ENCODE measurements around the gene TBXAS1.
"Not testable (repeated sequence)": the region's sequence is repeated elsewhere in the genome, so short reads cannot be mapped to it uniquely, and the experiment has no call there.

TBXAS1 gene

GRCh38 chr7:139843211-139843537, 14.1 kb downstream of the TBXAS1 start:
- not testable (repeated sequence) for H3K27ac ChIP-seq (ENCODE audit: low read depth, low read length, severe bottlenecking); H3K4me3 ChIP-seq (ENCODE audit: extremely low read depth, insufficient read depth, low read length, poor library complexity, severe bottlenecking); H3K9me3 ChIP-seq (ENCODE audit: control insufficient read depth, low read length); H3K4me1 ChIP-seq (ENCODE audit: control insufficient read depth, insufficient read depth, low read length, poor library complexity, severe bottlenecking); H3K36me3 ChIP-seq (ENCODE audit: control insufficient read depth, insufficient read depth, low read length)
- 92% methylated on average over 2 of the region's 4 CpGs; no CpG with 5 or more reads in 1 of the 2 experiments for WGBS, 2 experiments (ENCODE audit: insufficient coverage in 2 of 2)

- 80 to 94% methylated on average over 4 of the region's 4 CpGs for WGBS, 2 experiments (ENCODE audit: insufficient coverage in 2 of 2)
- Histone ChIP-seq H3K4me1 (ENCODE audit: control insufficient read depth, insufficient read depth, low read length, poor library complexity, severe bottlenecking) (no peaks in the 10 kb centered on the region), H3K27ac (ENCODE audit: low read depth, low read length, severe bottlenecking) (no peak overlapping the region), H3K9me3 (ENCODE audit: control insufficient read depth, low read length) (peaks cover 5% of the 10 kb centered on the region), H3K4me3 (ENCODE audit: extremely low read depth, insufficient read depth, low read length, poor library complexity, severe bottlenecking) (no peak overlapping the region), H3K36me3 (ENCODE audit: control insufficient read depth, insufficient read depth, low read length) (no peaks in the 10 kb centered on the region)
Measured at GRCh38 chr7:139844779-139845442, 15.8 kb downstream of the TBXAS1 start.

- WGBS, 2 experiments (ENCODE audit: insufficient coverage in 2 of 2) = 100% methylated on average over 1 to 2 of the region's 4 CpGs
- H3K27ac ChIP-seq (ENCODE audit: low read depth, low read length, severe bottlenecking) = no peak overlapping the region
- no peak overlapping the region for H3K4me3 ChIP-seq (ENCODE audit: extremely low read depth, insufficient read depth, low read length, poor library complexity, severe bottlenecking)
- H3K4me1 ChIP-seq (ENCODE audit: control insufficient read depth, insufficient read depth, low read length, poor library complexity, severe bottlenecking) = no peaks in the 10 kb centered on the region
- H3K36me3 ChIP-seq (ENCODE audit: control insufficient read depth, insufficient read depth, low read length) = no peaks in the 10 kb centered on the region
- peaks cover 5% of the 10 kb centered on the region for H3K9me3 ChIP-seq (ENCODE audit: control insufficient read depth, low read length)
Measured at GRCh38 chr7:139845443-139845805, 16.4 kb downstream of the TBXAS1 start.

GRCh38 chr7:139846297-139846696, 17.2 kb downstream of the TBXAS1 start:
- Histone ChIP-seq H3K4me1 (ENCODE audit: control insufficient read depth, insufficient read depth, low read length, poor library complexity, severe bottlenecking) (no peaks in the 10 kb centered on the region), H3K9me3 (ENCODE audit: control insufficient read depth, low read length) (peaks cover 5% of the 10 kb centered on the region), H3K36me3 (ENCODE audit: control insufficient read depth, insufficient read depth, low read length) (no peaks in the 10 kb centered on the region), H3K4me3 (ENCODE audit: extremely low read depth, insufficient read depth, low read length, poor library complexity, severe bottlenecking) (no peak overlapping the region), H3K27ac (ENCODE audit: low read depth, low read length, severe bottlenecking) (no peak overlapping the region)
- 100% methylated on average over 1 of the region's 4 CpGs for WGBS, 2 experiments (ENCODE audit: insufficient coverage in 2 of 2)

- H3K9me3 ChIP-seq (ENCODE audit: control insufficient read depth, low read length) = peaks cover 5% of the 10 kb centered on the region
- no peak overlapping the region for H3K4me3 ChIP-seq (ENCODE audit: extremely low read depth, insufficient read depth, low read length, poor library complexity, severe bottlenecking)
- WGBS, 2 experiments (ENCODE audit: insufficient coverage in 2 of 2) = 80 to 82% methylated on average over 1 to 2 of the region's 2 CpGs
- H3K4me1 ChIP-seq (ENCODE audit: control insufficient read depth, insufficient read depth, low read length, poor library complexity, severe bottlenecking) = no peaks in the 10 kb centered on the region
- no peak overlapping the region for H3K27ac ChIP-seq (ENCODE audit: low read depth, low read length, severe bottlenecking)
- no peaks in the 10 kb centered on the region for H3K36me3 ChIP-seq (ENCODE audit: control insufficient read depth, insufficient read depth, low read length)
Measured at GRCh38 chr7:139848274-139848673, 19.2 kb downstream of the TBXAS1 start.

GRCh38 chr7:139850906-139851305, 21.8 kb downstream of the TBXAS1 start:
- WGBS, 2 experiments (ENCODE audit: insufficient coverage in 2 of 2) = 81 to 90% methylated on average over 2 of the region's 3 CpGs
- Histone ChIP-seq H3K36me3 (ENCODE audit: control insufficient read depth, insufficient read depth, low read length) (no peaks in the 10 kb centered on the region), H3K4me3 (ENCODE audit: extremely low read depth, insufficient read depth, low read length, poor library complexity, severe bottlenecking) (no peak overlapping the region), H3K27ac (ENCODE audit: low read depth, low read length, severe bottlenecking) (no peak overlapping the region), H3K9me3 (ENCODE audit: control insufficient read depth, low read length) (peaks cover 5% of the 10 kb centered on the region), H3K4me1 (ENCODE audit: control insufficient read depth, insufficient read depth, low read length, poor library complexity, severe bottlenecking) (no peaks in the 10 kb centered on the region)

GRCh38 chr7:139851770-139852481, 22.9 kb downstream of the TBXAS1 start:
- no peak overlapping the region for H3K4me3 ChIP-seq (ENCODE audit: extremely low read depth, insufficient read depth, low read length, poor library complexity, severe bottlenecking)
- H3K27ac ChIP-seq (ENCODE audit: low read depth, low read length, severe bottlenecking) = no peak overlapping the region
- no peaks in the 10 kb centered on the region for H3K36me3 ChIP-seq (ENCODE audit: control insufficient read depth, insufficient read depth, low read length)
- peaks cover 5% of the 10 kb centered on the region for H3K9me3 ChIP-seq (ENCODE audit: control insufficient read depth, low read length)
- WGBS, 2 experiments (ENCODE audit: insufficient coverage in 2 of 2) = 86 to 100% methylated on average over 2 to 4 of the region's 4 CpGs
- H3K4me1 ChIP-seq (ENCODE audit: control insufficient read depth, insufficient read depth, low read length, poor library complexity, severe bottlenecking) = no peaks in the 10 kb centered on the region

GRCh38 chr7:139852482-139852845, 23.4 kb downstream of the TBXAS1 start:
- H3K27ac ChIP-seq (ENCODE audit: low read depth, low read length, severe bottlenecking) = no peak overlapping the region
- WGBS, 2 experiments (ENCODE audit: insufficient coverage in 2 of 2) = no CpG with 5 or more reads among the region's 1 CpG
- no peaks in the 10 kb centered on the region for H3K4me1 ChIP-seq (ENCODE audit: control insufficient read depth, insufficient read depth, low read length, poor library complexity, severe bottlenecking)
- H3K9me3 ChIP-seq (ENCODE audit: control insufficient read depth, low read length) = peaks cover 5% of the 10 kb centered on the region
- no peaks in the 10 kb centered on the region for H3K36me3 ChIP-seq (ENCODE audit: control insufficient read depth, insufficient read depth, low read length)
- no peak overlapping the region for H3K4me3 ChIP-seq (ENCODE audit: extremely low read depth, insufficient read depth, low read length, poor library complexity, severe bottlenecking)

- no peak overlapping the region for H3K4me3 ChIP-seq (ENCODE audit: extremely low read depth, insufficient read depth, low read length, poor library complexity, severe bottlenecking)
- 91 to 92% methylated on average over 4 of the region's 5 CpGs for WGBS, 2 experiments (ENCODE audit: insufficient coverage in 2 of 2)
- H3K4me1 ChIP-seq (ENCODE audit: control insufficient read depth, insufficient read depth, low read length, poor library complexity, severe bottlenecking) = no peaks in the 10 kb centered on the region
- no peak overlapping the region for H3K27ac ChIP-seq (ENCODE audit: low read depth, low read length, severe bottlenecking)
- H3K36me3 ChIP-seq (ENCODE audit: control insufficient read depth, insufficient read depth, low read length) = no peaks in the 10 kb centered on the region
- H3K9me3 ChIP-seq (ENCODE audit: control insufficient read depth, low read length) = no peaks in the 10 kb centered on the region
Measured at GRCh38 chr7:139853506-139854123, 24.6 kb downstream of the TBXAS1 start.

GRCh38 chr7:139854124-139854511, 25.1 kb downstream of the TBXAS1 start:
- Histone ChIP-seq H3K4me1 (ENCODE audit: control insufficient read depth, insufficient read depth, low read length, poor library complexity, severe bottlenecking) (no peaks in the 10 kb centered on the region), H3K9me3 (ENCODE audit: control insufficient read depth, low read length) (no peaks in the 10 kb centered on the region), H3K36me3 (ENCODE audit: control insufficient read depth, insufficient read depth, low read length) (no peaks in the 10 kb centered on the region), H3K27ac (ENCODE audit: low read depth, low read length, severe bottlenecking) (no peak overlapping the region), H3K4me3 (ENCODE audit: extremely low read depth, insufficient read depth, low read length, poor library complexity, severe bottlenecking) (no peak overlapping the region)
- WGBS, 2 experiments (ENCODE audit: insufficient coverage in 2 of 2) = 94 to 98% methylated on average over 5 of the region's 5 CpGs
